Upper lobe of left lung (tissue), 4 donors: Measurements from ENCODE around the gene NELFE.

Experiments
- CTCF ChIP-seq, 6 experiments: fragments of 450-650 bp in 4 of 6; fragments of 200-600 bp in 2 of 6; sonication (generic) in 2 of 6; IDR thresholded peaks; one replicate each; pipeline ENCODE4 v1.5.1; 2016 to 2019; ENCODE audit warnings: antibody characterized with exemption in 6 of 6
- EP300 ChIP-seq, 4 donors: sonication (generic); formaldehyde crosslinking; IDR thresholded peaks; one replicate each; pipeline ENCODE4 v1.5.1; 2017; ENCODE audit warnings: antibody characterized with exemption in 4 of 4, control low read depth in 2 of 4
- POLR2AphosphoS5 ChIP-seq, 2 donors: sonication (generic); formaldehyde crosslinking; IDR thresholded peaks; one replicate each; pipeline ENCODE4 v1.5.1; 2017; ENCODE audit warnings: antibody characterized with exemption in 2 of 2

GRCh38 chr6:31922942-31923341 lies 35.8 kb downstream of the NELFE start:
- TF ChIP-seq CTCF (IDR thresholded peaks at IDR 0.05) (peak in 3 of 6 experiments; percentile 5 to 22 (median 12)), POLR2AphosphoS5 (IDR thresholded peaks at IDR 0.05) (no peak), EP300 (IDR thresholded peaks at IDR 0.05) (no peak)
